ENCODE measurements around the gene AHDC1.

DNA sequence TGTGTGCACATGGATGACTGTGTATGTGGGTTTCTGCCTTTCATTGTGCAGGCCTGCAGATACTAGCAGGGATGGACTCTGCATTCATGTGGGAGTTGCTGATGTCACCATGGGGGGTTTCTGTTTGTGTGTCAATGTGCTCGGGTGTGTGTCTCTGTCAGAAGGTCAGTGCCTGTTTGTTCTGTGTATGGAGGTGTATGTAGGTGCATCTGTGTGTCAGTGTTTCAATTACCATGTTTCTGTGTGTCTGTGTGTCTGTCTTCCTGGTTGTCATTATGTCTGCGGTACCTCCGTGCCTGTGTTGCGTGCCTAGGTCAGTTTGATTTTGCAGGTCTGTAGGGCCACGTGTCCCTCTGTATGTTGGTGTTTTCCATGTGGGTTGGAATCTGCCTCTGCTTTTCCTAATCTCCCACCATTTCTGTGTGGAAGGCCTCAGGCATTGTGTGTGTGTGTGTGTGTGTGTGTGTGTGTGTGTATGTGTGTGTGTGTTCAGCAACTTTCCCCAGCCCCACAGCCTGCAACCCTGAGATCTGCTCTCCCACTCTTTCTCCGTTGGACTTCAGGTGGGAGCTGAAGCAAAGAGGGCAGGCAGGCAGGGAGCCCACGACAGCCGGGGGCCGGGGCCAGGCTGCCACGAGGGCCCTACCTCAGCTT, 77.2 kb downstream of the AHDC1 start:
- TF ChIP-seq USF1 (CRISPR knock-in tag; IDR thresholded peaks at IDR 0.05) (no peak), SP1 (CRISPR knock-in tag; conservative IDR thresholded peaks at IDR 0.05) (no peak), CTCF (IDR thresholded peaks at IDR 0.05) (no peak), PREB (CRISPR knock-in tag; IDR thresholded peaks at IDR 0.05; ENCODE audit: borderline replicate concordance) (no peak), CREB1 (CRISPR knock-in tag; IDR thresholded peaks at IDR 0.05) (no peak), ZNF512 (CRISPR knock-in tag; IDR thresholded peaks at IDR 0.05; ENCODE audit: borderline replicate concordance) (no peak)

All from WTC11 (cell line).